ENCODE measurements around the gene PXDC1. TPM values are rescaled to one million over a fixed set of nuclear protein-coding genes. Genes with fewer than 3 reads are reported as not detected.

PXDC1 gene
- total RNA-seq, 1 experiment from 2014 or later: 43.1 TPM

Other genes with a start within 250 kb of the PXDC1 start
- gene FAM50B, start 97.7 kb upstream of the PXDC1 start, total RNA-seq (2014; rRNA removed): 8.5 and 13.6 TPM in 2 replicates